Measurements from ENCODE around the gene OR4E1.

Gene OR4E1

DNA sequence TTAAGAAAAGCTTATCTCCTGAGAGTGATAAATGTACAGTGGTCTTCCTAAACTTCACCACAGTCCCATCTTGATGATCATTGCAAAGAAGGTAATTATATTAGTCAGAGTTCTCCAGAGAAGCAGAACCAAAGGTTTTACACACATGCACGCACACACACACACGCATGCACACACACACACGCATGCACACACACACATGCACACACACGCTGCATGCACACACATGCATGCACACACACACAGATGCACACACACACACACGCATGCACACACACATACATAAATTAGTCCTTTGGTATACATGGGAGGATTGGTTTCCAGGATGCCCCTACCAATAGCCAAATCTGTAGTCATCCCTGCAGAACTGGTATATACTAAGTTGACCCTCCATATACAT is 19.4 kb downstream of the OR4E1 start:
- Histone ChIP-seq H3F3A (ENCODE audit: insufficient read depth, low read length) (no peaks in the 10 kb centered on the region), H3K27me3 (ENCODE audit: insufficient read depth, low read length) (no peaks in the 10 kb centered on the region), H3K9me2 (ENCODE audit: low read depth, low read length) (no peaks in the 10 kb centered on the region), H3K27ac (ENCODE audit: low read depth, low read length, poor library complexity, severe bottlenecking) (no peak overlapping the region), H3K4me1 (ENCODE audit: insufficient read depth, low read length, severe bottlenecking) (no peaks in the 10 kb centered on the region), H3K9me3 (ENCODE audit: low read length) (no peaks in the 10 kb centered on the region), H2AFZ (ENCODE audit: low read length) (no peak overlapping the region), H3K36me3 (ENCODE audit: insufficient read depth, low read length) (no peaks in the 10 kb centered on the region), H3K9ac (ENCODE audit: low read length) (no peak overlapping the region), H3K4me2 (ENCODE audit: low read length) (no peak overlapping the region), H3K4me3 (ENCODE audit: low read depth, low read length, poor library complexity, severe bottlenecking) (no peak overlapping the region), H3K79me2 (ENCODE audit: insufficient read depth, low read length) (no peaks in the 10 kb centered on the region), H4K20me1 (ENCODE audit: insufficient read depth, low read length) (no peaks in the 10 kb centered on the region)
- TF ChIP-seq EZH2 (IDR thresholded peaks at IDR 0.05; ENCODE audit: borderline replicate concordance, low read length), result no peak
- TF ChIP-seq, protein P1, sequence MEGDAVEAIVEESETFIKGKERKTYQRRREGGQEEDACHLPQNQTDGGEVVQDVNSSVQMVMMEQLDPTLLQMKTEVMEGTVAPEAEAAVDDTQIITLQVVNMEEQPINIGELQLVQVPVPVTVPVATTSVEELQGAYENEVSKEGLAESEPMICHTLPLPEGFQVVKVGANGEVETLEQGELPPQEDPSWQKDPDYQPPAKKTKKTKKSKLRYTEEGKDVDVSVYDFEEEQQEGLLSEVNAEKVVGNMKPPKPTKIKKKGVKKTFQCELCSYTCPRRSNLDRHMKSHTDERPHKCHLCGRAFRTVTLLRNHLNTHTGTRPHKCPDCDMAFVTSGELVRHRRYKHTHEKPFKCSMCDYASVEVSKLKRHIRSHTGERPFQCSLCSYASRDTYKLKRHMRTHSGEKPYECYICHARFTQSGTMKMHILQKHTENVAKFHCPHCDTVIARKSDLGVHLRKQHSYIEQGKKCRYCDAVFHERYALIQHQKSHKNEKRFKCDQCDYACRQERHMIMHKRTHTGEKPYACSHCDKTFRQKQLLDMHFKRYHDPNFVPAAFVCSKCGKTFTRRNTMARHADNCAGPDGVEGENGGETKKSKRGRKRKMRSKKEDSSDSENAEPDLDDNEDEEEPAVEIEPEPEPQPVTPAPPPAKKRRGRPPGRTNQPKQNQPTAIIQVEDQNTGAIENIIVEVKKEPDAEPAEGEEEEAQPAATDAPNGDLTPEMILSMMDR (IDR thresholded peaks at IDR 0.05; ENCODE audit: low read length), result no peak

DNA sequence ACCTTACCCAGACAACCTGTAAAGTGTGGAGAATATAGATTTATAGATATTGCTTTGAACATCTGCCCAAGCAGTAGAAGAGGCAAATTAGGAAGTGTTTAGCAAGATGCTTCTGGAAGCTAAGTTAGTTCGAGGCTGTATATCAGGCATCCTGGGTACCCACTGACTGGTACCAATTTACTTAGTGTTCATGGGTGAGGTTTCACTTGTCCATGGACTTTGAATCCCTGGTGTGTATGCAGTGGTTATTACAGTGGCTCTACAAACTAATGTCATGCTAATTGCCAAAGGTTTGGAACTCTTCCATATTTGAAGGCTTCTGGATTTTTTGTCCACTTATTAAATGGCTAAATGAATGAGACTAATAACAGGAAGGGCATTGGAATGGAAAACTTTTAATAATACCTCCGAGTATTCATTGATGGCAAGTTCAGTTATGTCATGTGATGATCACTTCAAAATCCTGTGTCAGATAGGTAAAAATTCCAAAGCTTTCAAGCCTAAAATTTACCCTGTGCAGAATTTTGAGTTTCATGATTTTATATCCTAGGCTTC is 20.2 kb downstream of the OR4E1 start, which contains the start of gene OR4E2:
TSS of gene OR4E2 (plus strand) at position 505 of the 555 bp plus-strand sequence. CDS start 11,248 bp downstream, outside the sequence.
- Histone ChIP-seq H3K9me2 (ENCODE audit: low read depth, low read length) (no peaks in the 10 kb centered on the region), H3K79me2 (ENCODE audit: insufficient read depth, low read length) (no peaks in the 10 kb centered on the region), H4K20me1 (ENCODE audit: insufficient read depth, low read length) (no peaks in the 10 kb centered on the region), H2AFZ (ENCODE audit: low read length) (no peak within 1 kb of the TSS), H3K4me1 (ENCODE audit: insufficient read depth, low read length, severe bottlenecking) (no peaks in the 10 kb centered on the region), H3K27ac (ENCODE audit: low read depth, low read length, poor library complexity, severe bottlenecking) (no peak within 1 kb of the TSS), H3F3A (ENCODE audit: insufficient read depth, low read length) (no peaks in the 10 kb centered on the region), H3K36me3 (ENCODE audit: insufficient read depth, low read length) (no peaks in the 10 kb centered on the region), H3K9ac (ENCODE audit: low read length) (no peak within 1 kb of the TSS), H3K27me3 (ENCODE audit: insufficient read depth, low read length) (no peaks in the 10 kb centered on the region), H3K4me3 (ENCODE audit: low read depth, low read length, poor library complexity, severe bottlenecking) (no peak within 1 kb of the TSS), H3K4me2 (ENCODE audit: low read length) (no peak within 1 kb of the TSS), H3K9me3 (ENCODE audit: low read length) (no peaks in the 10 kb centered on the region)
- TF ChIP-seq EZH2 (IDR thresholded peaks at IDR 0.05; ENCODE audit: borderline replicate concordance, low read length), result no peak
- TF ChIP-seq, protein P1 (IDR thresholded peaks at IDR 0.05; ENCODE audit: low read length), result no peak

DNA sequence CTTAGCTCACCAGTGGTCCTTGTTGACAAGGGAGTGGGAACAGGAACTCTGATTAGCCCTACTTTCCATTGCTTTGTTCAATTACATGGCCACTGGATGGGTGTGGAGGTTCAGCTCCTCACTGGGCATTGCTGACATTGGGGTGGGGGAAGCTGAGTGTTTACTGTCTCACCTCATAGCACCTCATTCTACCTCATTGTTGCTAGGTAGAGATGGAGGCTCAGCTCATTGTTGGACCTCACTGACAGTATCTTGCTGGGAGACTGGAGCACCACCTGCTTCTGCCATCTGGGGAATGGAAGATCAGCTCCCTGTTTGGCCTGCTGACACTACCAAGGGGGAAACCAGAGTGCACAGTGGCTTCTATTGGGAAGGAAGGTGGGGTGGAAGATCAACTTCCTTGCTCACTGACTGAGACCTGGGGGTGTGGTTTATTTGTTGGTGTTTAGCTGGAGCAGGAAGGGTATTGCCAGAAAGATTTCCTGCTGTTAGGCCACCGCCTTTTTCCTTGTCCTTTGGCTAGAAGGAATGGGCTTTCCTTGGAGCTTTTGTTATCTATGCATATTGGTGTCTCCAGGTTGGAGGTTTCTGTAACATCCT is 21.3 kb downstream of the OR4E1 start:
- Histone ChIP-seq H3F3A (ENCODE audit: insufficient read depth, low read length) (no peaks in the 10 kb centered on the region), H3K79me2 (ENCODE audit: insufficient read depth, low read length) (no peaks in the 10 kb centered on the region), H4K20me1 (ENCODE audit: insufficient read depth, low read length) (no peaks in the 10 kb centered on the region), H3K36me3 (ENCODE audit: insufficient read depth, low read length) (no peaks in the 10 kb centered on the region), H2AFZ (ENCODE audit: low read length) (no peak overlapping the region), H3K4me3 (ENCODE audit: low read depth, low read length, poor library complexity, severe bottlenecking) (no peak overlapping the region), H3K9me3 (ENCODE audit: low read length) (no peaks in the 10 kb centered on the region), H3K9ac (ENCODE audit: low read length) (no peak overlapping the region), H3K27me3 (ENCODE audit: insufficient read depth, low read length) (no peaks in the 10 kb centered on the region), H3K9me2 (ENCODE audit: low read depth, low read length) (no peaks in the 10 kb centered on the region), H3K27ac (ENCODE audit: low read depth, low read length, poor library complexity, severe bottlenecking) (no peak overlapping the region), H3K4me1 (ENCODE audit: insufficient read depth, low read length, severe bottlenecking) (no peaks in the 10 kb centered on the region), H3K4me2 (ENCODE audit: low read length) (no peak overlapping the region)
- TF ChIP-seq, protein P1 (IDR thresholded peaks at IDR 0.05; ENCODE audit: low read length), result no peak
- TF ChIP-seq EZH2 (IDR thresholded peaks at IDR 0.05; ENCODE audit: borderline replicate concordance, low read length), result no peak
